T-helper 9 cell (primary cell): ENCODE results near the gene PPP3CA.

Experiments used
- DNase-seq: peaks from one replicate; pipeline ENCODE4 v3.0.0-alpha.2; 2020

The PPP3CA gene

DNA sequence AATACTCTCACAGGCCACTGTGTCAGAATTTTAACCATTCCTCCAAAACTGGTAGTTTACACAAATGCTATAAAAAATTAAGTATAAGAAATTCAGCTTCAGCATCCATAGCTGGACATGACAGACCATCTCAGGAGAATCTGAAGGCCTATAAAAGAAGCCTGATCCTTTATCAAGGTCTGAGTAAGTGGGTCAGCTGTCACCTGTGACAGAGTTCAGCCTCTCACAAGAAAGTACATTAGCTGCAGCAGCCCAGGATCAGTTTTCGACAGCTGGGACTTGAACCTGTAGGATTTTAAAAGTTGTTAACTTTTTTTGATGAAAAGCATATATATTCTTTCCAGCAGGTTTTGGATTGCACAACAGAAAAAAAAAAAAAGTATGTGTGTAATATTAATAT, 60.7 kb downstream of the PPP3CA start:
- no peak for DNase-seq

DNA sequence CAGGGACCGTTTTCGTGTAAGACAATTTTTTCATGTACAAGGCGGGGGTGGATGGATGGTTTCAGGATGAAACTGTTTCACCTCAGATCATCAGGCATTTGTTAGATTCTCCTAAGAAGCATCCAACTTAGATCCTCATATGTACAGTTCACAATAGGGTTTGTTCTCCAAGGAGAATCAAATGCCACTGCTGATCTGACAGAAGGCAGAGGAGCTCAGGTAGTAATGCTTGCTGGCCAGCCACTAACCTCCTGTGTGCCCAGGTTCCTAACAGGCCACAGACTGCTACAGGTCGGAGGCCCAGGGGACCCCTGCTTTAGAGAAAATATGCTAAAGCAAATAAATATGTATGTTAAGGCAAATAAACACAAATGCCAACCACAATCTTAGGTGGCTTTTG, 61.3 kb downstream of the PPP3CA start:
- DNase-seq: no peak

DNA sequence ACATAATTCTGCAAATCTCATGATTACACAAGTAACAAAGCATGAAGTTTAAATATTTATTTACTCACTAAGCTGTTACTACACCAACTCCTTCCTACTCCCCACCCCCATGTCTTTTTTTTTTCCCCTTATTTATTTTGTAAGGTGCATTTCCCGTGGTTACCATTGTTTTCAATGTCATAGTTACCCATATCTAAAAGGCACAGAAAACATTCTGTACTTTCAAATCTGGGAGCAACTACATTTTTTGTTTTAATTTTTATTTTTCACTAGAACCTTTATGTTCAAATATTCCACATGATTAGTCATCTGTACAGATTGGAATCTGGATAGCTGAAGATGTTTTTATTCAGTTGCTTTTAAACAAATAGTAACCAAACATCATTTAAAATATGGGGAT, 62.8 kb downstream of the PPP3CA start:
- DNase-seq: no peak

DNA sequence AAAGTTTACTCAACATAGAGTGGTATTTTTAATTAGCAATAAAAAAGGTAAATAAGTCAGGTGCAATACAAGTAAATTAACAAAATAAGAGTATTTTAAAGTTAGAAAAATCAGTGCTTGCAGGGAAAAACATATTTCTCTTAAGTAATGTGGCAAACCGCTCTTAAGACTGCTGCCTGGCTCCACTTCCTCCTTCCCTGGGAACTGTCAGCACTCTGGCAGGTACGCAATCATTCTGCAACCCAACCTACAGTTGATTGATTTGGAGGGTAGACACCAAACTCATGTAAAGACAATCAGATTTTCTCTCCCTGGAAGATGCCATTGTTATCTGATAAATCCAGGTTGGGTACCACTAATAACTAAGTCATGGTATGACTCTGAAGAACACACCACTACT, 63.9 kb downstream of the PPP3CA start:
- DNase-seq: no peak

GRCh38 chr4:101282076-101282844, 65.1 kb downstream of the PPP3CA start:
- no peak for DNase-seq

DNA sequence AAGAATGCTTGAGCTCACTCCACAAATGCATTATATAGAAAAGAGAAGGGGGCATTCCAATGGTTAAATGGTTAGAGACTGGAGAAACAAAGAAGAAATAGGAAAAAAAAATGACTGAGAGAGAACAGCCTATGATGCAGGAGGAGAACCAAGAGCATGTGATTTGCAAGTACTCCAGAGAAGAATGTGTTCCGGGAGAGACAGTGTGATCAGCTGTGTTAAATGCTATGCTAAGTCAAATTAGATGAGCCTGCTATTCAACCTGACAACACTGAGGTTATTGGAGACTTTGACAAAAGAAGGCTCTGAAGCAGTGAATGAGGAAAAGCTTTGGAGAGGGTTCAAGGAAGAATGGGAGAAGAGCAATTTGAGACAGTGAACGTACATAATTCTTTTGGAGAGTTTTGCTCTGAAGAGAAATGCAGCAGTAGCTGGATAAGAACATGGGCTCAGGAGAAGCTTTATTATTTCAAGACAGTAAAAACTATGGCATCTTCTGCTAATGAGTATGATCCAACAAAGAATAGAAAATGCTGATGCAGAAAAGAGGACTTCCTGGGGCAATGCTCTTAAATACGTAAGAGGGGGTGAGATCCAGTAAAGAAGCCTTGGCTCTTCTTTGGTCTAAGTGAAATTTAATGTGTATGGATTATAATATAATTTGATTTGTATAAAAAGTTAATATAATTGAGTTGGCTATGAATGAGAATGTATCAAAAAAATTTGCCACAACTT, 66.3 kb downstream of the PPP3CA start:
- no peak for DNase-seq

DNA sequence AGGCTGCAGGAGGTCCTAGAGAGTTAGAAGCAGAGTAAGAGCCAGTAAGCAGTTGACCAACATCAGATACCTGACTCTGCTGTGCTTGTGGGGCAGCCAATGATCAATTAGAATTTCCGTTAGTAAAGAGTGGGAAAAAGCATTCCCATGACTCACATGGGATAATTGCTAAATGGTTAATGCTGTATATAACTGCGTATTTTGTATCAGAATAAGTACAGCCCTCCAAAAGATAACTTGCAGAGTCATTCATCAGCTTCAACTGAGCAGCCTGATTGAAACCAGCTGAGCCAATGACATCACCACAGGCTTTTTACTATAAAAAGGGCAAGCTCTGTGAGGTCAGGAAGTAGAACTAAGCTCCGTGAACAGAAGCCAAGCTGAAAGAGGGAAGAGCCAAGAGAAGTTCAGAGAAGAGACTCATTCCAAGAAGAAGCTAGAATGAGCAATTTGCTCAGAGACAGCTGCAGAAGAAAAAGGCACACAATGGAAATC, 67.9 kb downstream of the PPP3CA start:
- DNase-seq: no peak

DNA sequence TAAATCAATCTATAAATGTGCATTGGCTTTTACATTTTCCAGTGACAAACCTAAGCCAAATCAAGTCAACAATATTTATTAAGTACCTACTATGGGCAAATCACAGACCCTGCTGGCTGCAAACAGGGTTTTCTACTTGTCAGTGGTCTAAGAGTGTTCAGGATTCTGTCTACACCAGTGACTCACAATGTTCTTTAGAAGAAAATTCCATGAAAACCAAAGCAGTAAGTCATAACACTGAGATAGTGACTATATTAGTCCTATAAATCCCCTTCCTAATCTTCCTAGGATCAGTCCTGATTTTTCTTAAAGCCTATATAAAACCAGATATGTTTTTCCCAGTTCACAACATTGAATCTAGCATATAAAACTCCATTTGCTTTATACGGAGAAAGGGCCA, 69.7 kb downstream of the PPP3CA start:
- no peak for DNase-seq

DNA sequence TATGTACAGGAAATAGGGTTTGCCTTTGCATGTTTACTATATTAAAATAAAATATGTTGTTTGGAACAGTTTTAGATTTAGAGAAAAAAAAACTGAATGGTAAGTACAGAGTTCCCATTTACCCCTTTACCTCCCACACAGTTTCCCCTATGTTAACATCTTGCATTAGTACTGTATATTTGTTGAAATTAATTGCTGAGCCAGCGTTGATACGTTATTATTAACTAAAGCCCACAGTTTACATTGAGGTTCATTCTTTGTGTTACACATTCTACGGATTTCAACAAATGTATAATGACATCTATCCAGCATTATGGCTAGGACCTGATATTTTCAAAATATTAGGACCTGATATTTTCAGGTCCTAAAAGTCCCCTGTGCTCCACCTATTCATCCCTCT, 70.7 kb downstream of the PPP3CA start:
- no peak for DNase-seq

GRCh38 chr4:101274888-101275752, 72.2 kb downstream of the PPP3CA start:
- no peak for DNase-seq

DNA sequence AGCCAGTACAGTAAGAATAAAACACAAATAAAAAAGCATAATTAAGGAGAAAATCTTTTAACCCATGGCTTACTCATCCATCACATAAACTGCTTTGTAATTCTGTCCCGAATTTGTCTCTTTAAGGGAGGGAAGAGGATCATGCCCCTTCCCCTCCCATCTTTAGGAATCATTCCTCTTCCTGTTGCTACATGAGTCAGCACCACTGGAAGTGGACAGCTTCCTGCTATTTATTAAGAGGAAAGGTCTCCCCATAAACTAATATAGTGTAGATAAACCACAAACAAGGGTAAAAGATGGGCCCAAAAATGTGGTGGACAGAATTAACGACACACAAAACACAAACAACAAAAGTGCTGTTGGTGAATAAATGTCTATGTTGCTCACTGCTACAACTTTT, 75.8 kb downstream of the PPP3CA start:
- DNase-seq: no peak

- DNase-seq: no peak
Observed at GRCh38 chr4:101269682-101270081, 77.6 kb downstream of the PPP3CA start.

GRCh38 chr4:101265816-101266172, 81.5 kb downstream of the PPP3CA start:
- DNase-seq: no peak

- no peak for DNase-seq
Observed at GRCh38 chr4:101264993-101265815, 82.1 kb downstream of the PPP3CA start.

DNA sequence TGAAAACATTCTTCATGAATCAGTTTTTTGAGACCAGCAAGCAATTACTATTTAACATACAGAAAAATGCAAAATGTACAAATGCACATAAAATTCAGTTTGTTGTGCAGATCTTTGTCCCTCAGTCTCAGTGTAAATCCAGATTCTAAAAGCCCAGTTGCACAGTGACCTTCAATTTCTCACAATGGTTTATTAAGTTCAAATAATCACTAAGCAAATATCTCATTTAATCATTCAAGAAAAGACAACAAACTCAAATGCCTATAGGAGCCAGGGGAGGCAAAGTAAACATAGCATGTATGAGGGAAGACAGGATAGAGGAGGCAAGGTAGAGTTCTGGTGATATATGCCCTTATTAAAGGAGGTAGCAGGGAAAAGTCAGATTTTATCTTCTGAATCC, 82.8 kb downstream of the PPP3CA start:
- no peak for DNase-seq

DNA sequence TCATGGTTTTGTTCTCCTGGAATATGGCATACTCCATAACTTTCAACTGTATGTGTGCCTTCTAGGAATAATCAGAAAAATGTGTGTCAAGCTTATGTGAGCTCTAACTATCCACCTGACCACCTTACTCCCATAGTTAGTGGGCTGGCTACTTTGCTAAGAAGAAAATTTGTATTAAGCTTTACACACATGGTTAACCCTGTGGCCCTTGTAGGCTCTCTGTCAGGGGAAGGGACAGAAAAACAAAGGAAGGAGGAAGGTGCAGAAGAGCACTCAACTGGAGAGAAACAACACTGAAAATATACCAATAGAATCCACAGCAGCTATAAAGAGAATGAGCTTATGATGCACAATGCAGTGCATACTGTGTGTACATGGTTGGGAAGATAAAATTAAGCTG, 84.6 kb downstream of the PPP3CA start:
- DNase-seq: no peak

DNA sequence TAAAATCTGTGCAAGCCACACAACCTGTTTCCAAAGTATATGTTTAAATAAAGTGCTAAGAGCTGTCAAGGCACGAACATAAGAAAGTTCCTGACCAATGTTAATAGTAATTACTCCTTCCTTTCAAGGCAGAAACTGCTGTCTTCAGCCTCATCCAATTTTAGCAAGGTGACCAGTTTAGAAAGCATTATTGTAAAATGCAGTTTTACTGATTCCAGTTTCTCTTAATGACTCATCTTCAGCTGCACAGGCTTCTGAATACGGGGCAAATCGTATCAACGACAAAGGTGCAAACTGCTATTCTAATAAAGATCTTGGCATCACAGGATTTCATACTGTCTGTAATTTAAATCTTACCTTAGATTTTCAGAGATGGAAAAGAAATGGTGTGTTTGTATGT, 87.5 kb downstream of the PPP3CA start:
- DNase-seq: no peak

- DNase-seq: no peak
Observed at GRCh38 chr4:101258883-101259282, 88.4 kb downstream of the PPP3CA start.

GRCh38 chr4:101256222-101256621, 91.1 kb downstream of the PPP3CA start:
- no peak for DNase-seq

DNA sequence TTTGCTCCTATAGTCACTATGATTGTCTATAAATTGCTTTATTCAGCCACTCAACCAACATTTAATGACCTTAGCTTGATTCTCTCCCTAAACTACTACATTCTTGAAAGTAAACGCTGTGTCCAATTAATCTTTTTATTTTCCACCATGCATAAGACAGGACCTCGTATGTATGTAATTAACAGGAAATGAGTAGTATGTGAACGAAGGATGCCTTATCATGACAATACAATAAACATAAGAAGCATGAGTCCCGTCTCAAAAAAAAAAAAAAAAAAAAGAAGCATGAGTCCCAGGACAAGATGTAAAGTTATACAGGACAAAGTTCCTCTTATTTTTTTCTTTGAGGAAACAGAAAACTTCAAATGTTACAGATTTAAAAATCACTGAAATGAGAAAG, 92.5 kb downstream of the PPP3CA start:
- no peak for DNase-seq

- no peak for DNase-seq
Observed at GRCh38 chr4:101253121-101253520, 94.2 kb downstream of the PPP3CA start.

DNA sequence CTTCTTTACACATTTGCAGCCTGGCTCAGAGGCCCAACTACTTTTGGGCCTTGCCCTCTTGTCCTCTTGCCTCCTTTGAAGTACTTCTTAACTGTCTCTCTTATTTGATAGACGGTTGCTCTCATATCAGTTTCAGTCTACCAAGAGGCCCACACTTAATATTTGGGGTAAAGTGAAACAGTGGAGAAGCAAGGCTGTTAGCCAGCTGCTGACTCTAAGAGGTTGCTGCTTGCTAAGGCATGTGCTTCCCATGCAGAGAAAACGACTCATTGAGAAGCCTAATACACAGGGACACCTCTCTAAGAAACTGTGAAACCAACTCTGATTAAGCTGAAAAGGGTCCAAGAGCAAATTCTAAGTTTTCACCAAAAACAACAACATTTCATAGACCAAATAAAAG, 94.6 kb downstream of the PPP3CA start:
- no peak for DNase-seq

DNA sequence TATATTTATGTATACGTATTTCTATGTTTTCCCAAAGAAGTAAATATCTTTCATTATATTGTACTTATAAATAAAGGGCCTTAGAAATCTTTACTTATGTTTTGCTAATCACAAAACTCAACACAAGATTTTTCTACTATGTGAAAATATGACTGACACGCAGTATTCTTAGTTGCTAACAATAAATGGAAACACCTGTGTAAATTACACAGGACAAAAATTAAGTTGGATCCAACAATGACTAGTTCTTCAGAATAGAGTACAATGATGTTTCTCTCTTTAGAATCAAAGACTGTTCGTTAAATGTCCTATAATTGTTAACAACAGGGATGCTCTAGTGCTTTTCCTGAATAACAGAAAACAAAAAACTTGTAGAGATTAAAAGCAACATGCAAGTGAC, 96.1 kb downstream of the PPP3CA start:
- DNase-seq: no peak
